RWPE1 (cell line): ENCODE measurements around the gene TSPYL1.
A peak's percentile ranks its signal among the peaks of the same experiment; 100 is the strongest.

ENCODE experiments used
- CTCF ChIA-PET: fragments of 350-600 bp; sonication (Branson Sonifier 250); formaldehyde crosslinking; extraction: SDS; loops from one replicate; lab custom pipeline; 2021; lab: Yijun Ruan, JAX
- POLR2A ChIA-PET: fragments of 400-600 bp; formaldehyde crosslinking; extraction: SDS; loops from one replicate; lab custom pipeline; 2020; ENCODE audit warnings: antibody characterized with exemption; ENCODE audit not compliant: low non-redundant PET; lab: Yijun Ruan, JAX
- DNase-seq: peaks from one replicate; pipeline ENCODE4 v3.0.0; 2012; ENCODE audit warnings: low spot score
- H3K27ac ChIP-seq: fragments of 450-650 bp; 2 replicates; pipeline ENCODE4 v1.5.1; 2017
- CTCF ChIP-seq: fragments of 450-650 bp; conservative IDR thresholded peaks from 2 replicates; pipeline ENCODE4 v1.5.1; 2017; ENCODE audit warnings: low read depth, mild to moderate bottlenecking

The TSPYL1 gene

GRCh38 chr6:116234689-116235088 is 45.0 kb downstream of the TSPYL1 start:
- no peak overlapping the region for H3K27ac ChIP-seq
- POLR2A ChIA-PET = no interaction called here
- no peak for TF ChIP-seq CTCF
- CTCF ChIA-PET = no interaction called here
- no peak for DNase-seq

- ChIA-PET POLR2A (no interaction called here), CTCF (interaction anchor here (0.6 to 1.5 kb wide), 2 partner anchors 9 to 11 kb away, joined by 3 to 4 read pairs; no protein-coding TSS in a partner anchor)
- no peak overlapping the region for H3K27ac ChIP-seq
- TF ChIP-seq CTCF = no peak
- DNase-seq = peak; percentile 45
Measured at GRCh38 chr6:116229287-116229913, 50.3 kb downstream of the TSPYL1 start.
